Stimulated activated CD8-positive, alpha-beta memory T cell treated with anti-CD3 and anti-CD28 coated beads, Interleukin-12 subunit alpha, Interleukin-12 subunit beta, amount 100 ng/mL, for 24 hours (primary cell): ENCODE measurements around the gene RBM8A.

ENCODE experiments used
- DNase-seq: peaks from one replicate; pipeline ENCODE4 v3.0.0-alpha.2; 2020; ENCODE audit errors: extremely low read depth

Gene RBM8A

GRCh38 chr1:145879775-145880174, 47.5 kb downstream of the RBM8A start:
- no peak for DNase-seq

- no peak for DNase-seq
These were observed 48.6 kb downstream of the RBM8A start for GRCh38 chr1:145878724-145879123.

GRCh38 chr1:145877923-145878486, 49.3 kb downstream of the RBM8A start:
- DNase-seq = no peak

GRCh38 chr1:145874646-145875045, 52.6 kb downstream of the RBM8A start:
- no peak for DNase-seq

- DNase-seq = no peak
These were observed 55.0 kb downstream of the RBM8A start for GRCh38 chr1:145871994-145872924.
